Prostate gland (tissue), 2 donors: Measurements from ENCODE around the gene ESR2. TPM values are rescaled to one million over a fixed set of nuclear protein-coding genes. Genes with fewer than 3 reads are reported as not detected.
"Not testable (repeated sequence)": the region's sequence is repeated elsewhere in the genome, so short reads cannot be mapped to it uniquely, and the experiment has no call there.

Experiments
- DNase-seq: peaks from one replicate; pipeline ENCODE4 v3.0.0-alpha.2; 2019; ENCODE audit warnings: low spot score
- H3K27ac ChIP-seq, 2 donors: fragments of 200-600 bp; sonication (generic); 2 replicates each; pipeline ENCODE4 v1.5.1; 2017 to 2019
- H3K27me3 ChIP-seq: fragments of 200-600 bp; sonication (generic); replicated peaks from 2 replicates; pipeline ENCODE4 v1.5.1; 2019; ENCODE audit not compliant: insufficient read depth
- H3K36me3 ChIP-seq, 2 donors: fragments of 200-600 bp; sonication (generic); 1 replicate in 1 of 2; 2 replicates in 1 of 2; pipeline versions ENCODE4 v1.5.1 to v1.8.1; 2017 to 2019
- H3K4me1 ChIP-seq: fragments of 200-600 bp; sonication (generic); replicated peaks from 2 replicates; pipeline ENCODE4 v1.5.1; 2019
- H3K4me3 ChIP-seq, 2 donors: fragments of 200-600 bp; sonication (generic); 2 replicates each; pipeline ENCODE4 v1.5.1; 2017 to 2019
- H3K9me3 ChIP-seq: fragments of 200-600 bp; sonication (generic); 2 replicates; pipeline ENCODE4 v1.5.1; 2017
- POLR2A ChIP-seq: fragments of 450-650 bp; IDR thresholded peaks from one replicate; pipeline ENCODE4 v1.6.1; 2016; ENCODE audit warnings: antibody characterized with exemption, mild to moderate bottlenecking
- POLR2AphosphoS5 ChIP-seq: sonication (generic); formaldehyde crosslinking; IDR thresholded peaks from one replicate; pipeline ENCODE4 v1.6.1; 2017; ENCODE audit warnings: antibody characterized with exemption
- WGBS: methylation state at CpG from one replicate; pipeline ENCODE4 v1.1.5; 2018; 5-methylcytosine and 5-hydroxymethylcytosine counted together
- intact Hi-C: fragments of 100-400 bp; cut with DNase I; formaldehyde crosslinking; loops from one replicate; pipeline ENCODE4 v1.14.2; 2022
- total RNA-seq, 2 donors: library from RNA; depleted of rRNA; stranded (reverse); fragments of >200 nt; gene quantifications; one replicate each; pipeline ENCODE4 v1.1.0, GENCODE V29; 2016
- TF ChIP-seq, protein P1 (sequence below), 4 experiments: fragments of 200-600 bp in 2 of 4; fragments of 450-650 bp in 2 of 4; sonication (generic) in 2 of 4; IDR thresholded peaks; 1 replicate in 3 of 4; 2 replicates in 1 of 4; pipeline ENCODE4 v1.5.1; 2016 to 2019; ENCODE audit warnings: antibody characterized with exemption in 4 of 4, mild to moderate bottlenecking in 2 of 4, moderate library complexity in 2 of 4

The ESR2 gene
- total RNA-seq, 2 donors from 2014 or later: 0.68 to 21.4 TPM

GRCh38 chr14:64123241-64123822 lies 170.8 kb downstream of the ESR2 start:
- Histone ChIP-seq H3K9me3 (no peaks in the 10 kb centered on the region), H3K27ac (no peak overlapping the region), H3K4me3 (no peak overlapping the region), H3K36me3 (no peaks in the 10 kb centered on the region), H3K4me1 (peaks cover 5% of the 10 kb centered on the region), H3K27me3 (no peaks in the 10 kb centered on the region)
- intact Hi-C loops: no loop called here
- DNase-seq: no peak
- WGBS: 94% methylated on average over 5 of the region's 5 CpGs
- TF ChIP-seq, protein P1, sequence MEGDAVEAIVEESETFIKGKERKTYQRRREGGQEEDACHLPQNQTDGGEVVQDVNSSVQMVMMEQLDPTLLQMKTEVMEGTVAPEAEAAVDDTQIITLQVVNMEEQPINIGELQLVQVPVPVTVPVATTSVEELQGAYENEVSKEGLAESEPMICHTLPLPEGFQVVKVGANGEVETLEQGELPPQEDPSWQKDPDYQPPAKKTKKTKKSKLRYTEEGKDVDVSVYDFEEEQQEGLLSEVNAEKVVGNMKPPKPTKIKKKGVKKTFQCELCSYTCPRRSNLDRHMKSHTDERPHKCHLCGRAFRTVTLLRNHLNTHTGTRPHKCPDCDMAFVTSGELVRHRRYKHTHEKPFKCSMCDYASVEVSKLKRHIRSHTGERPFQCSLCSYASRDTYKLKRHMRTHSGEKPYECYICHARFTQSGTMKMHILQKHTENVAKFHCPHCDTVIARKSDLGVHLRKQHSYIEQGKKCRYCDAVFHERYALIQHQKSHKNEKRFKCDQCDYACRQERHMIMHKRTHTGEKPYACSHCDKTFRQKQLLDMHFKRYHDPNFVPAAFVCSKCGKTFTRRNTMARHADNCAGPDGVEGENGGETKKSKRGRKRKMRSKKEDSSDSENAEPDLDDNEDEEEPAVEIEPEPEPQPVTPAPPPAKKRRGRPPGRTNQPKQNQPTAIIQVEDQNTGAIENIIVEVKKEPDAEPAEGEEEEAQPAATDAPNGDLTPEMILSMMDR (IDR thresholded peaks at IDR 0.05): no peak
- TF ChIP-seq POLR2AphosphoS5 (no peak), POLR2A (no peak)

GRCh38 chr14:64119980-64120379 lies 174.2 kb downstream of the ESR2 start:
- intact Hi-C loops: no loop called here
- Histone ChIP-seq H3K27me3 (no peaks in the 10 kb centered on the region), H3K36me3 (no peaks in the 10 kb centered on the region)

DNA sequence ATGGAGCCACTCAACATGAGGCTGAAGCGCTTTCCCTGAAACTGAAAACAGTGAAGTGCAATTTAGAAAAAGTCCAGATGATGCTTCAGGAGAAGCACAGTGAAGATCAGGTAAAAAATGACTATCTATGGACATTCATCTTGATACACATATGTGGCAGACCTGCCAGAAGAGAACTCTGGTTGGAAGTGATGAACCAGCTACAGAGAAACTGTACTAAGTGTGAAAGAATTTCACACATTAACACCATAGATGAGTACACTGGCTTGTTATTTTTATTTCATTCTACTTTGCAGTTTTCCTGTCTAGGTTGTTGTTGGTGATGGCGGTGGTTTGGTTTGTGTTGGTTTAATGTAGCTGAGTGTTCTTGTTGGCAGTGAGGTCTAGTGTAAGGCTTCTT lies 174.7 kb downstream of the ESR2 start:
- Histone ChIP-seq H3K4me3 (no peak overlapping the region), H3K4me1 (peaks cover 5% of the 10 kb centered on the region), H3K27me3 (no peaks in the 10 kb centered on the region), H3K27ac (no peak overlapping the region), H3K9me3 (no peaks in the 10 kb centered on the region), H3K36me3 (no peaks in the 10 kb centered on the region)
- intact Hi-C loops: no loop called here
- TF ChIP-seq POLR2AphosphoS5: no peak
- TF ChIP-seq POLR2A: no peak
- TF ChIP-seq, protein P1 (IDR thresholded peaks at IDR 0.05): no peak
- 98% methylated on average over 2 of the region's 2 CpGs for WGBS
- DNase-seq: no peak

More at GRCh38 chr14:64119980-64120379, 174.2 kb downstream of the ESR2 start:
- TF ChIP-seq, protein P1 (IDR thresholded peaks at IDR 0.05): no peak
- no peak for TF ChIP-seq POLR2A
- no peak for TF ChIP-seq POLR2AphosphoS5
- H3K4me3 ChIP-seq: no peak overlapping the region
- no peak overlapping the region for H3K27ac ChIP-seq
- no peak for DNase-seq
- H3K4me1 ChIP-seq: peaks cover 5% of the 10 kb centered on the region
- H3K9me3 ChIP-seq: no peaks in the 10 kb centered on the region

- H3K9me3 ChIP-seq: no peaks in the 10 kb centered on the region
- H3K4me3 ChIP-seq: no peak overlapping the region
- WGBS: 64% methylated on average over 2 of the region's 2 CpGs
- intact Hi-C loops: no loop called here
- H3K36me3 ChIP-seq: no peaks in the 10 kb centered on the region
- DNase-seq: no peak
- no peaks in the 10 kb centered on the region for H3K27me3 ChIP-seq
- H3K4me1 ChIP-seq: peaks cover 5% of the 10 kb centered on the region
- no peak overlapping the region for H3K27ac ChIP-seq
- TF ChIP-seq POLR2A (no peak), POLR2AphosphoS5 (peak; percentile 50)
- TF ChIP-seq, protein P1 (IDR thresholded peaks at IDR 0.05): no peak
These were observed 175.3 kb downstream of the ESR2 start for GRCh38 chr14:64118892-64119291.

DNA sequence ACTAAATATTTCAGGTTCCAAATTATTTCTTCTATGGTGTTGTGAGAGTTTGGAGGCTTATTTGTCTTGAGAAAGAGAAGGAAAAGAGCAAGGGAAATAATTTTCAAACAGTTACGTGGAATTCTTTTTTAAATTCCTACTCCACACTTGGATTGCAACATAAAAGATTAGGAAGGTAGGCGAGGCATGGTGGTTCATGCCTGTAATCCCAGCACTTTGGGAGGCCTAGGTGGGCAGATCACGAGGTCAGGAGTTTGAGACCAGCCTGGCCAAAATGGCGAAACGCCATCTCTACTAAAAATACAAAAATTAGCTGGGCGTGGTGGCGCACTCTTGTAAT lies 175.8 kb downstream of the ESR2 start:
- H3K36me3 ChIP-seq, H3K27ac ChIP-seq, DNase-seq, H3K9me3 ChIP-seq, intact Hi-C loops, H3K4me1 ChIP-seq, H3K4me3 ChIP-seq, H3K27me3 ChIP-seq: not testable (repeated sequence)
- WGBS: 89% methylated on average over 7 of the region's 7 CpGs
